Testis (tissue), 3 donors: ENCODE data around the gene NECAB2. TPM values are rescaled to one million over a fixed set of nuclear protein-coding genes. Genes with fewer than 3 reads are reported as not detected.

Experiments used
- DNase-seq: peaks from one replicate; pipeline ENCODE4 v3.0.0-alpha.2; 2019
- H3K27ac ChIP-seq, 2 donors: fragments of 200-600 bp; sonication (generic); one replicate each; pipeline ENCODE4 v1.5.1; 2019
- H3K27me3 ChIP-seq: fragments of 200-600 bp; sonication (generic); one replicate; pipeline ENCODE4 v1.5.1; 2019
- H3K36me3 ChIP-seq: fragments of 200-600 bp; sonication (generic); one replicate; pipeline ENCODE4 v1.5.1; 2017; ENCODE audit warnings: low read depth; ENCODE audit errors: missing control alignments
- H3K4me1 ChIP-seq: fragments of 200-600 bp; sonication (generic); one replicate; pipeline ENCODE4 v1.5.1; 2019
- H3K4me3 ChIP-seq, 2 donors: fragments of 200-600 bp; sonication (generic); one replicate each; pipeline ENCODE4 v1.5.1; 2017 to 2019
- H3K9me3 ChIP-seq: fragments of 200-600 bp; sonication (generic); one replicate; pipeline ENCODE4 v1.5.1; 2017
- POLR2A ChIP-seq: fragments of 450-650 bp; IDR thresholded peaks from one replicate; pipeline ENCODE4 v1.6.1; 2017; ENCODE audit warnings: antibody characterized with exemption, mild to moderate bottlenecking, moderate library complexity
- WGBS, 2 donors: methylation state at CpG; one replicate each; pipeline ENCODE4 v1.1.5; 2018; 5-methylcytosine and 5-hydroxymethylcytosine counted together
- intact Hi-C: fragments of 100-400 bp; cut with DNase I; formaldehyde crosslinking; loops from one replicate; pipeline ENCODE4 v1.15.1; 2023; ENCODE audit warnings: low total_unique reads
- polyA plus RNA-seq: library from polyadenylated mRNA; stranded (reverse); fragments of 350-450 nt; fragmentation: Illumina TruSeq; extraction: RNeasy Lipid Tissue Mini Kit (QIAGEN cat#74804); gene quantifications from one replicate; pipeline ENCODE4 v1.2.3, GENCODE V29; 2014; ENCODE audit warnings: low read depth, low replicate concordance; ENCODE audit not compliant: insufficient read depth
- total RNA-seq, 2 donors: library from RNA; depleted of rRNA; stranded (reverse); fragments of >200 nt; gene quantifications; one replicate each; pipeline ENCODE4 v1.2.3, GENCODE V29; 2016
- TF ChIP-seq, protein P1 (sequence below), 3 experiments: fragments of 450-650 bp in 2 of 3; fragments of 200-600 bp in 1 of 3; sonication (generic) in 1 of 3; IDR thresholded peaks; one replicate each; pipeline ENCODE4 v1.5.1; 2016 to 2019; ENCODE audit warnings: antibody characterized with exemption in 3 of 3, mild to moderate bottlenecking in 2 of 3, moderate library complexity in 1 of 3

Gene NECAB2
- total and polyA plus RNA-seq, 3 donors from 2014 or later = 9.5 to 13.9 (median 12.9) TPM

DNA sequence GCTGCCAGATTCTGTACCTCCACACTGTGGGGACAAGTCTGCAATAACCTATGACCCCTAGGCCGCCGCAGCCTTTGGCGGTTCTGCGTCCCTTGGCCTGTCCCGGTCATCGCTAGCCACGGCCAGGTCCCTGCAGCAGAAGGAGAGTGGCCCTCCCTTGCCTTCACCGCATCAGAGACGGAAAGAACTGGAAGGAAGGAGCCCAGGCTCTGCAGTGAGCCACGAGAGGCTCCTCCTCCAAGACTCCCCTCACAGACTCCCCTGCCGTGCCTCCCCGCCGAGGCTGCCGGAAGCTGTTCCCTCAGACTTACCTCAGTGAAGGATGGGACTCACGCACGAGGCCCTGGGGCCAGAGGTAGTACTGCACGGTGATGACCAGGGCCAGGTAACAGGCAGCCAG lies 63.5 kb downstream of the NECAB2 start:
- Histone ChIP-seq H3K36me3 (no peaks in the 10 kb centered on the region), H3K4me3 (no peak overlapping the region), H3K9me3 (no peaks in the 10 kb centered on the region), H3K27me3 (no peaks in the 10 kb centered on the region), H3K27ac (no peak overlapping the region), H3K4me1 (no peaks in the 10 kb centered on the region)
- intact Hi-C loops = no loop called here
- no peak for DNase-seq
- TF ChIP-seq, protein P1, sequence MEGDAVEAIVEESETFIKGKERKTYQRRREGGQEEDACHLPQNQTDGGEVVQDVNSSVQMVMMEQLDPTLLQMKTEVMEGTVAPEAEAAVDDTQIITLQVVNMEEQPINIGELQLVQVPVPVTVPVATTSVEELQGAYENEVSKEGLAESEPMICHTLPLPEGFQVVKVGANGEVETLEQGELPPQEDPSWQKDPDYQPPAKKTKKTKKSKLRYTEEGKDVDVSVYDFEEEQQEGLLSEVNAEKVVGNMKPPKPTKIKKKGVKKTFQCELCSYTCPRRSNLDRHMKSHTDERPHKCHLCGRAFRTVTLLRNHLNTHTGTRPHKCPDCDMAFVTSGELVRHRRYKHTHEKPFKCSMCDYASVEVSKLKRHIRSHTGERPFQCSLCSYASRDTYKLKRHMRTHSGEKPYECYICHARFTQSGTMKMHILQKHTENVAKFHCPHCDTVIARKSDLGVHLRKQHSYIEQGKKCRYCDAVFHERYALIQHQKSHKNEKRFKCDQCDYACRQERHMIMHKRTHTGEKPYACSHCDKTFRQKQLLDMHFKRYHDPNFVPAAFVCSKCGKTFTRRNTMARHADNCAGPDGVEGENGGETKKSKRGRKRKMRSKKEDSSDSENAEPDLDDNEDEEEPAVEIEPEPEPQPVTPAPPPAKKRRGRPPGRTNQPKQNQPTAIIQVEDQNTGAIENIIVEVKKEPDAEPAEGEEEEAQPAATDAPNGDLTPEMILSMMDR (IDR thresholded peaks at IDR 0.05) = no peak
- TF ChIP-seq POLR2A = no peak
- WGBS, 2 donors = 85 to 89% methylated on average over 17 of the region's 17 CpGs

DNA sequence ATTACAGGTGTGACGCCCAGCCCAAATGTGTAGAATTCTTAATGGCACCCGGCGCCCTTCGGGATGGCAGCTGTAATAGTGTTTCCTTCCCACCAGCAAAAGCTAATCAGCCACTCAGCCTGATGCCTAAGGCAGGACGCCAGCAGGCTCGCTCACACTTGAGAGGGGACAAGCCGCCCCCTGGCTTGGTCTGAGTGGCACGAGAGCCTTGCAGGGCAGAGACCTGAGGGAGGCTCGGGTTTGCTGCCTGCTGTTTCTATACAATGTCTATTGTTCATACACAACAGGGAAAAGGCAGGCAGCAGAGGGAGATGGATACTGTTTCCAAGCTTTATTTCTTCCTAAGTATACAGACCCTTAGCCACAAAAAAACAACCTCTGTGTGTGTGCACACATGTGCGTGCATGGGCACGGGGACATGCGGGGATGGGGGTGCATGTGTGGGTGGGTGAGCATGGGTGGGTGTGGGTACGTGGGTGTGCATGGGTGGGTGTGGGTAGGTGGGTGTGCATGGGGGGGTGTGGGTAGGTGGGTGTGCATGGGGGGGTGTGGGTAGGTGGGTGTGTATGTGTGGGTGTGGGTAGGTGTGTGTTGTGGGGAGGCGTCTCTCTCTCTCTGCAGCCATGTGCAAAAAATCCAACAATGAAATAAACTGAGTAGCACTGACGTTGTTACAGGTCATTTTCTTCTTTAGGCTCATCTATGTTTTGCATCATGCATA lies 64.6 kb downstream of the NECAB2 start:
- Histone ChIP-seq H3K27ac (no peak overlapping the region), H3K4me3 (no peak overlapping the region), H3K36me3 (no peaks in the 10 kb centered on the region), H3K9me3 (no peaks in the 10 kb centered on the region), H3K4me1 (no peaks in the 10 kb centered on the region), H3K27me3 (no peaks in the 10 kb centered on the region)
- DNase-seq = no peak
- TF ChIP-seq, protein P1 (IDR thresholded peaks at IDR 0.05) = no peak
- no peak for TF ChIP-seq POLR2A
- intact Hi-C loops = no loop called here
- WGBS, 2 donors = 75 to 83% methylated on average over 15 of the region's 15 CpGs

DNA sequence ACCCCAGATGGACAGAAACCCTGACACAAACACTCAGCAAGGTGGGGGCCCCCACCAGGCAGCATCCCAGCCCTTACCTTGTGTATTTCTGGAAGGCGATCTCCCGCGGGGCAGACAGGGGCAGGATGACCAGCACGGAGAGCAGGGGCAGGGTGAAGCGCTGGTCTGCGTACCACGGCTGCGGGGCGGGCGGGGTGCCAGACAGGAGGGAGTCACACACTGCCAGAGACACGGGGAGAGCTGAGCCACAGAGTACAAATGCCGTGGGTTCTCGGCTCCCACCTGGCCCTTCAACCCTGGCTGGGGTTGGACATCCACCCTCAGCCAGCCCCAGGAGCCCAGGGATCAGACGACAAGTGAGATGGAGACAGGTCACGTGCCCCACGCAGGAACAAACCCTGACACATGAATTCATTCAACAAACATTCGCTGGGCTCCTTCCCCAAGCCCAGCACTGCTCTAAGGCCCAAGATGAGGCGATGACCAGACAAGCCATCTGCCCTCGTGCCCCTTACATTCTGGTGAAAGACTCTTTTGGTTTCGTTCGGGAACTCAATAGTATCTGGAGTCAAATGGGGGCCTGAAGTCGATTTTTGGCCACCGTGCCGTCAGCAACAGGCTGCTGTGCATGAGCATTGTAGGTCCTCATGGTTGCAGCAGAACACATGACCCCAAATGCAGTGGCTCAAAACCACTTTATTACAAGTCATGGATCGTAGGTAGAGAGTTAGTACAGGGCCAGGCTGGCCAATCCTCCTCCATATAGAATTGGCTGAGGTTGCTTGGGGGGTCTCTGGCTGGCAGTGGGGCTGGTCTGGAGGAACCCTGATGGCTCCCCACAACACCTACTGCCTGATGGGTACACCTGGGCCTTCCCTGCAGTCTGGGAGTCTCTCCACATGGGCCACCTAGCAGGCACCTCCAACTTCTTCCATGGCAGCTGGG lies 65.5 kb downstream of the NECAB2 start:
- no peak for DNase-seq
- Histone ChIP-seq H3K4me1 (no peaks in the 10 kb centered on the region), H3K4me3 (no peak overlapping the region), H3K36me3 (no peaks in the 10 kb centered on the region), H3K9me3 (no peaks in the 10 kb centered on the region), H3K27ac (no peak overlapping the region), H3K27me3 (no peaks in the 10 kb centered on the region)
- intact Hi-C loops = no loop called here
- WGBS, 2 donors = 86 to 91% methylated on average over 14 to 25 of the region's 25 CpGs
- TF ChIP-seq POLR2A = no peak
- TF ChIP-seq, protein P1 (IDR thresholded peaks at IDR 0.05) = no peak

DNA sequence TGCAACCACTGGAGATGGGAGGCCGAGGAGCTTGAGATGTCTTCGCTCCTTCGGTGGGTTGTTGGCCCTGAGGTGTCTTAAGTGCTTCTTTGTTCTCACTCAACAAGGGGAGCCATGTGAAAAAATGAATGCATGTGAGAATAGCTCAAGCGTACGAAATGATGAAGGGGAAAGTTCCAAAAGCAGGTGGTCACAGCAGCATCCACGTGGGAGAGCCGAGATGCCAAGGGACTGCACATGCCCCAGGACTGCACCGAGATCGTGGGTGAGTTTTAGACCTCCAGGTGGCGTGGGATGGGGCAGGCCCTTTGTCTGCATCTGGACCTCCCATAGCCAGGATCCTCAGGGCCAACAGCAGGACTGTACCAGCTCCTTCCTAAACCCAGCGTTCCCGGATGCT lies 66.5 kb downstream of the NECAB2 start:
- H3K9me3 ChIP-seq = no peaks in the 10 kb centered on the region
- H3K27ac ChIP-seq = no peak overlapping the region
- no peaks in the 10 kb centered on the region for H3K27me3 ChIP-seq
- H3K36me3 ChIP-seq = no peaks in the 10 kb centered on the region
- no peaks in the 10 kb centered on the region for H3K4me1 ChIP-seq
- DNase-seq = no peak
- H3K4me3 ChIP-seq = no peak overlapping the region
- 89 to 96% methylated on average over 10 to 12 of the region's 12 CpGs for WGBS, 2 donors
- TF ChIP-seq, protein P1 (IDR thresholded peaks at IDR 0.05) = no peak
- no peak for TF ChIP-seq POLR2A
- intact Hi-C loops = no loop called here
